SJSA1 (cell line): ENCODE data around the gene ATXN2. TPM values are rescaled to one million over a fixed set of nuclear protein-coding genes. Genes with fewer than 3 reads are reported as not detected.

Source experiments
- DNase-seq, 2 experiments: peaks; one replicate each; pipeline ENCODE4 v3.0.0-alpha.2; 2015 to 2020; ENCODE audit warnings: low spot score in 2 of 2, low read depth in 1 of 2
- H3K27ac ChIP-seq: fragments of 250-450 bp; sonication (Bioruptor Pico); 2 replicates; pipeline ENCODE4 v1.5.1; 2020; ENCODE audit warnings: mild to moderate bottlenecking, moderate library complexity
- H3K27me3 ChIP-seq: fragments of 250-450 bp; sonication (Bioruptor Pico); replicated peaks from 2 replicates; pipeline ENCODE4 v1.5.1; 2020; ENCODE audit warnings: mild to moderate bottlenecking, moderate library complexity
- H3K36me3 ChIP-seq: fragments of 250-450 bp; sonication (Bioruptor Pico); 2 replicates; pipeline ENCODE4 v1.5.1; 2020; ENCODE audit warnings: mild to moderate bottlenecking
- H3K4me1 ChIP-seq: fragments of 250-450 bp; sonication (Bioruptor Pico); replicated peaks from 2 replicates; pipeline ENCODE4 v1.6.1; 2021; ENCODE audit warnings: mild to moderate bottlenecking
- H3K4me3 ChIP-seq: fragments of 250-450 bp; sonication (Bioruptor Pico); 2 replicates; pipeline ENCODE4 v1.5.1; 2020; ENCODE audit warnings: mild to moderate bottlenecking
- H3K9me3 ChIP-seq: fragments of 250-450 bp; sonication (Bioruptor Pico); replicated peaks from 2 replicates; pipeline ENCODE4 v1.5.1; 2020; ENCODE audit warnings: mild to moderate bottlenecking
- total RNA-seq: library from RNA; depleted of rRNA; stranded (reverse); fragments of >200 nt; shearing (Covaris generic); gene quantifications from 2 replicates; pipeline ENCODE4 v1.2.3, GENCODE V29; 2014; rRNA removed

The ATXN2 gene, protein sequence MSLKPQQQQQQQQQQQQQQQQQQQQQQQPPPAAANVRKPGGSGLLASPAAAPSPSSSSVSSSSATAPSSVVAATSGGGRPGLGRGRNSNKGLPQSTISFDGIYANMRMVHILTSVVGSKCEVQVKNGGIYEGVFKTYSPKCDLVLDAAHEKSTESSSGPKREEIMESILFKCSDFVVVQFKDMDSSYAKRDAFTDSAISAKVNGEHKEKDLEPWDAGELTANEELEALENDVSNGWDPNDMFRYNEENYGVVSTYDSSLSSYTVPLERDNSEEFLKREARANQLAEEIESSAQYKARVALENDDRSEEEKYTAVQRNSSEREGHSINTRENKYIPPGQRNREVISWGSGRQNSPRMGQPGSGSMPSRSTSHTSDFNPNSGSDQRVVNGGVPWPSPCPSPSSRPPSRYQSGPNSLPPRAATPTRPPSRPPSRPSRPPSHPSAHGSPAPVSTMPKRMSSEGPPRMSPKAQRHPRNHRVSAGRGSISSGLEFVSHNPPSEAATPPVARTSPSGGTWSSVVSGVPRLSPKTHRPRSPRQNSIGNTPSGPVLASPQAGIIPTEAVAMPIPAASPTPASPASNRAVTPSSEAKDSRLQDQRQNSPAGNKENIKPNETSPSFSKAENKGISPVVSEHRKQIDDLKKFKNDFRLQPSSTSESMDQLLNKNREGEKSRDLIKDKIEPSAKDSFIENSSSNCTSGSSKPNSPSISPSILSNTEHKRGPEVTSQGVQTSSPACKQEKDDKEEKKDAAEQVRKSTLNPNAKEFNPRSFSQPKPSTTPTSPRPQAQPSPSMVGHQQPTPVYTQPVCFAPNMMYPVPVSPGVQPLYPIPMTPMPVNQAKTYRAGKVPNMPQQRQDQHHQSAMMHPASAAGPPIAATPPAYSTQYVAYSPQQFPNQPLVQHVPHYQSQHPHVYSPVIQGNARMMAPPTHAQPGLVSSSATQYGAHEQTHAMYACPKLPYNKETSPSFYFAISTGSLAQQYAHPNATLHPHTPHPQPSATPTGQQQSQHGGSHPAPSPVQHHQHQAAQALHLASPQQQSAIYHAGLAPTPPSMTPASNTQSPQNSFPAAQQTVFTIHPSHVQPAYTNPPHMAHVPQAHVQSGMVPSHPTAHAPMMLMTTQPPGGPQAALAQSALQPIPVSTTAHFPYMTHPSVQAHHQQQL
- total RNA-seq: 13.6 and 19.0 TPM in 2 replicates

DNA sequence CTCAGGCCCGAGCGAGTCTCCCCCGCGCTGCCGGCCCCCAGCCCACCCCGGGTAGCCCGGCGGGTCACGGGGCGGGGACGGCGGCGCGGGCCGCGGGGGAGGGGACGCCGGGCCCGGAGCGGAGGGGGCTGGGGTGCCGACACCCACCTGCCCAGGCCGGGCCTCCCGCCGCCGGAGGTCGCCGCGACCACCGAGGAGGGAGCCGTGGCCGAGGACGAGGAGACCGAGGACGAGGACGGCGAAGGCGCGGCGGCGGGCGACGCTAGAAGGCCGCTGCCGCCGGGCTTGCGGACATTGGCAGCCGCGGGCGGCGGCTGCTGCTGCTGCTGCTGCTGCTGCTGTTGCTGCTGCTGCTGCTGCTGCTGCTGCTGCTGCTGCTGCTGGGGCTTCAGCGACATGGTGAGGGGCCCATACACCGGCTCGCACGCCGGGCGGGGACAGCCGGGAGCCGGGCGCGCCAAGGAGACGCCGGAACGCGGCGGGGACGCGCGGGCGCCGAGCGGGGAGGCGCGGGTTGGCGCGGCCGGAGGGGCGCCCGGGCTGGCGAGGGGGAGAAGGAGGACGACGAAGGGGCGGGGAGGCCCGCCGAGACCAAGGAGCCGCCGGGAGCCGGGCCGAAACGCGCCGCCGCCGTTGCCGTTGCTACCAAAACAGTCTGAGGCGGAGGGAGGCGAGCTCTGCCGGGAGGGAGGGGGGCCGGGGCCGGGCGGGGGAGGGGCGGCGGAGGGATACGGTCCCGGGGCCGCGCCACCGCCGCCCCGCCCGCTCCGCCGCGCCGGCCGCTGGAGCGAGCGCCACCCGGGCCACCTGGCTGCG is at the start of gene ATXN2:
Gene ATXN2 (minus strand): TSS at position 679 of the 816 bp plus-strand sequence. CDS start 281 bp downstream, at position 398.
- peak within 1 kb of the TSS; percentile 98 for H3K4me3 ChIP-seq

DNA sequence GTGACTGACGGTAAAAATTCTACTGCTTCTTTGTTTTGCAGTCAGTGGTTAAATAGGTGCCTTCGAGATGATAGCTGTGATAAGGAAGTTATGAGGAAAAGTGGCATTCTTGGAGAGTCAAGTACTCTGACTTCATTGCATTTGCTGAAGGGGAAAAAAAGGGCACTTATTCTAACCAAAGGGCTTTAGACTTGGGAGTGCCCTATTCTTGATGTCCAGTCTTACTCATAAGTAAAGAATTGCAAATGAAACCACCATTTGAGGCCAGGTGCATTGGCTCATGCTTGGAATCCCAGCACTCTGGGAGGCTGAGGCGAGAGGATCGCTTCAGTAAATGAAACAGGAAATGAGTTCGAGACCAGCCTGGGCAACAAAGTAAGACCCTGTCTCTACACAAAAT is 46.3 kb upstream of the ATXN2 start:
- Histone ChIP-seq H3K27ac (no peak overlapping the region), H3K36me3 (peaks cover 62% of the 10 kb centered on the region), H3K9me3 (no peaks in the 10 kb centered on the region), H3K4me3 (no peak overlapping the region), H3K4me1 (peaks cover 23% of the 10 kb centered on the region), H3K27me3 (no peaks in the 10 kb centered on the region)
- DNase-seq: peak in 1 of 2 experiments; percentile 15

More for the DNA sequence above, at the start of gene ATXN2:
- DNase-seq: peak; percentile 35 to 68
- Histone ChIP-seq H3K36me3 (peaks cover 9% of the 10 kb centered on the region), H3K27me3 (no peaks in the 10 kb centered on the region), H3K4me1 (peaks cover 32% of the 10 kb centered on the region), H3K27ac (peak within 1 kb of the TSS; percentile 96), H3K9me3 (no peaks in the 10 kb centered on the region)

DNA sequence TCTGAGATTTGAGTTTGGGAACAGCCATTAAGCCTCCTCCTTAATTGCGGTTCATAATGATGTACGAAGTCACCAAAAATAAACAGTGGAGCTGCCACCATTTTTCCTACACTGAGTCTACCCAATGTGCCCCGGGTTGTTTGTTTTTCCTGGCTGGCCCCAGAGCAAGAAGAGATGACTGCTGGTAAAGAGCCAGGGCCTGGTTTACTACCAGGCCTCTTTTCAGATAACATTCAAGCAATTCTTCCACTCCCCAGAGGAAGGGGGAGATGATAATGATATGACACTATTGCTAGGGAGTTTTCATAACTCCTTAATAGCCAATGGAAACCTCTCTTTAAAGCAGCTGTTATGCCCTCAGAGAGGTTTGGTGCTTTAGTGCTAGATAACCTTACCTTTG is 44.3 kb upstream of the ATXN2 start:
- H3K27ac ChIP-seq: no peak overlapping the region
- peaks cover 23% of the 10 kb centered on the region for H3K4me1 ChIP-seq
- peaks cover 48% of the 10 kb centered on the region for H3K36me3 ChIP-seq
- peak; percentile 49 to 54 for DNase-seq
- H3K27me3 ChIP-seq: no peaks in the 10 kb centered on the region
- no peak overlapping the region for H3K4me3 ChIP-seq
- H3K9me3 ChIP-seq: no peaks in the 10 kb centered on the region

DNA sequence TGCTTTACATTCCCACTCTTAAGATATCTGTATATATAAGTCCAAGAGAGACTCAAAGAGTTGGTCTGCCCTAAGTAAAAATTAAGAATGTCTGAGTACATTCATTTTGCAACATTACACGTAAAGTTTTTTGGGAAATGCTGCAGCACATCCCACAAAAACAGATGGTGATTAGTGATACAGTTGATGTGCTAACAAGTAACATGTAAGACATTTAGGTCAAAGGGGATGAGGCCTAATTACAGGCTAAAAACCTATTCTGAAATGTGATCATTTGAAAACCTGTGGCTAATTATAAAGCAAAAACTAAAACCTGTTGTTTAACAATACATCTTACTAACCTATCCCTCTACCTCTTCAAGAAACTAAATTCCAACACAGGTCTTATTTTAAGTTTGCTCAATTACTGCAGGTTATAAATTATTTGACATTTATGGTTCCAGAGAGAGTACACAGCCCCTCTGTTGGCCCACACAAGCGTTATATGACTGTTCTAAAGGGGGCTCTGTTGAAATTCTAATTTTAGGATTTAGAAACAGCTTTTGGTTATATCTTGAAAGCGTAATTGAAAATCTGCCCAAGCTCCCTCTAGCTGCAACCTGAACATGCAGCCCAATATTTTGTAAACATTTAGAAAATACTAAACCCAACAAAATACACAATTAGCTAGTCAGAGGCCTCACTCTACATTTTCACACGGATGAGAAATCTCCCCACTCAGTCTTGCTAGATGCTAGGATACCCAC is 43.7 kb upstream of the ATXN2 start:
- H3K27ac ChIP-seq: no peak overlapping the region
- no peak for DNase-seq
- no peaks in the 10 kb centered on the region for H3K27me3 ChIP-seq
- H3K4me1 ChIP-seq: peaks cover 23% of the 10 kb centered on the region
- H3K36me3 ChIP-seq: peaks cover 48% of the 10 kb centered on the region
- no peaks in the 10 kb centered on the region for H3K9me3 ChIP-seq
- H3K4me3 ChIP-seq: no peak overlapping the region

DNA sequence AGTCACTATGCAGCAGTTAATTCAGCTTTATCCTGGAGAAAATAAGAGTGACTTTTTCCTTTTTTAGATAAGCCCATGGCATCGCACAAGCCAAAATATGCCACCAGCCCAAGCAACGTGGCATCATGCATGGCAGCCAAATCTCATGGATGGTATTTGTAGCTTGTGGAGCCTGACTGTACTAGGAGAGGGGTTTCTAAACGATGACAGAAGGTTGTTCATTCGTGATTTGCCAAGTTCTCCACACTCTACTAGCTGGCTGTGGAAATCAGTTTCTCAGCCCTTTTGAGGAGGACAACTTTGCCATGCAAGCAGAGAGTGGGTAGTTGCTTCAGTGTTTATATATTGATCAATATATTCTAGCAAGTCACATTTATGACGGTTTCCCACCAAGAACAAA is 41.4 kb upstream of the ATXN2 start:
- no peak overlapping the region for H3K4me3 ChIP-seq
- H3K36me3 ChIP-seq: peaks cover 28% of the 10 kb centered on the region
- H3K27ac ChIP-seq: no peak overlapping the region
- no peaks in the 10 kb centered on the region for H3K9me3 ChIP-seq
- no peaks in the 10 kb centered on the region for H3K27me3 ChIP-seq
- no peak for DNase-seq
- peaks cover 24% of the 10 kb centered on the region for H3K4me1 ChIP-seq

DNA sequence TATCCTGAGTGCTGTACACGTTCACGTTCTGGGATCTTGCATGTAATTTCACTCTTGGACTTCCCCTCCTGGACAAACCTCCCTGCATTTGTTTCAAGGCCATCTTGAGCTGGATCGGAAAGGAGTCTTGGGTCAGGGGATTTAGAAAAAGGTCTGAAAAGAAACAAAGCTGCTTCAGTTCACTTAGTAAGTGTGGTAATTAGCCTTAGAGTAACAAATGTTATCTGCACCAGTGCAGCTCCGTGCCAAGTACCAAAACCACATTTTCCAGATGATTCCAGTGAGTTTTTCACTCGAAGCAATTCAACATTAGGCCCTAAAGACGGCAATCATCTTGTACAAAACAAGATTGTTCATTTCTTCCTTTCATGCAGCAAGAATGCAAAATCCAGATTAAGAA is 39.4 kb upstream of the ATXN2 start:
- DNase-seq: no peak
- Histone ChIP-seq H3K27ac (no peak overlapping the region), H3K4me3 (no peak overlapping the region), H3K27me3 (no peaks in the 10 kb centered on the region), H3K36me3 (peaks cover 8% of the 10 kb centered on the region), H3K9me3 (no peaks in the 10 kb centered on the region), H3K4me1 (peaks cover 12% of the 10 kb centered on the region)

DNA sequence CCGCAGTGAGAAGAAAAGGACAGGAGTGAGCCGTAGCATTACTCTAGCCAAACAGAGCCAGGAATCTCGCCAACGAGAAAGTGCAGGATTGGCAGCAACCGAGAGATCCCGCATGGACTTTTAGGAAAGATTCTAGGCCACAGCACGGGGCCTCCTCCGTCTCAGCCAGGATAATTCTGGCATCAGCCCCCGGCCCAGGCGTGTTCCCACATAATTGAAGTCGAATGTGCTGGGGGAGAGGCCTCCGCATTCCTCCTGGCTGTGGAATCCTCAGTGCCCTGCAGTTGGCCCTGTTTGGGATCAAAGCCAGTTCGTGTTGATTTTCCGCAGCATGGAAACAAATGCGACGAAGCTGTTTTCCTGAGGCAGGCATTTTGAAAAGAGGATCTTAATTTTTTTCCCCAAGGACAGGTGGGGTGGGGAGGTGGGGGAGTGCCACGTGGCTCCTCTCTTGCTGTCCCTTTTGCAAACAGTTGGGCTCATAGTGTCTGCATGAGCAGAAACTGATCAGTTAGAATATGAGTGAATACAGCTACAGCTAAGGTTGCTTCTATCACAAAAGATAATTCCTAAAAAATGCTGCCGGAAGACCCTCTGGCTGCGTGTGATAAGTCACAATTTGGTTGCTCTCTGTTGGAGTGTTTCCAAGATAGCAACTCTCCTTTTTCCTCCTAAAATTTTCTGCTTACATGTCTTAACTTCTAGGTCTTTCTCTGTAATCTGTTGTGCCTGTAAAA is 37.3 kb upstream of the ATXN2 start:
- Histone ChIP-seq H3K9me3 (no peaks in the 10 kb centered on the region), H3K36me3 (no peaks in the 10 kb centered on the region), H3K27me3 (no peaks in the 10 kb centered on the region), H3K4me3 (no peak overlapping the region), H3K27ac (no peak overlapping the region), H3K4me1 (peaks cover 6% of the 10 kb centered on the region)
- DNase-seq: peak in 1 of 2 experiments; percentile 23

DNA sequence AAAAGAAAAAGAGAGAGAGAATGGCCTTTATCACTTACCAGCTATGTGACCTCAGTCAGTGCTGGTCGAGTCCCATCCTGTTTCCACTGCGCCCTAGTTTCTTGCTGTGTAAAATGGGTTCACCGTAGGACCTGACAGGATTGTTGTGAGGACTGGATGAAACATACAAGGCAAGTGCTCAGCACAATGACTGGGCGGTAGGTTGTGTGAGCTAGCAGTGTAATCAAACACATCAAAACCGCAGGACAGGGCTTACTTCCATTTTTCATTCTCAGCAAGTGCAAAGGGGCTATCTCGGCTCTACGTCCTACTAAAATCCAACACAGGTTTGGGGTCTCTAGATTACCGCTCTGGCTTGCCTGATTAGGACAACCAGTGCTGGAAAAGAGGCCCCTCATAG is 36.4 kb upstream of the ATXN2 start:
- no peak overlapping the region for H3K27ac ChIP-seq
- no peak for DNase-seq
- H3K4me1 ChIP-seq: peaks cover 6% of the 10 kb centered on the region

DNA sequence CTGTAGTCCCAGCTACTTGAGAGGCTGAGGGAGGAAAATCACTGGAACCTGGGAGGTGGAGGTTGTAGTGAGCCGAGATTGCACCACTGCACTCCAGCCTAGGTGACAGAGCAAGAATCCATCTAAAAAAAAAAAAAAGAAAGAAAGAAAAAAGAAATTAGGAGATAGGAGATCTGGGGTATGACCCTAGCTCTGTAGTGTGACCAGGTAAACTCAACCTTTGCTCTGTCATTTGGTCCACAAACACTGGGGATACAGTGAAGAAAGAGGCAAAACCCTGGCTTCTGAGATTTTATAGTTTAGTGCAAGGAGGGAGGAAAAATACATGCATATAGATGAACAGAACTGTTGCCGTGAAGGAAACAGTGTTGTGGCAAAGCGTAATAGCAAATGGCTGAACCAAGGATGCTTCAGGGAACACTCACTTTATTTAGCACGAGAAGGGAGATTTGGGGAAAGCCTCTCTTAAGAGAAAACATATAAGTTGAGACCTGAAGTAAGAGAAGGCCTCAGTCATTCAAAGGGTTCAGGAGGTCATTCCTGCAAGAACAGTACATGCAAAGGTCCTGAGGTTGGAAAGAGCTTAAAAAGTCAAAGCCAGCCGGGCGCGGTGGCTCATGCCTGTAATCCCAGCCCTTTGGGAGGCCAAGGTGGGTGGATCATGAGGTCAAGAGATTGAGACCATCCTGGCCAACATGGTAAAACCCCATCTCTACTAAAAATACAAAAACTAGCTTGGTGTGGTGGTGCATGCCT is 29.6 kb upstream of the ATXN2 start:
- Histone ChIP-seq H3K9me3 (no peaks in the 10 kb centered on the region), H3K4me3 (no peak overlapping the region), H3K4me1 (no peaks in the 10 kb centered on the region), H3K27me3 (no peaks in the 10 kb centered on the region), H3K27ac (no peak overlapping the region), H3K36me3 (no peaks in the 10 kb centered on the region)
- no peak for DNase-seq

More for the DNA sequence above, 36.4 kb upstream of the ATXN2 start:
- Histone ChIP-seq H3K4me3 (no peak overlapping the region), H3K36me3 (no peaks in the 10 kb centered on the region), H3K27me3 (no peaks in the 10 kb centered on the region), H3K9me3 (no peaks in the 10 kb centered on the region)

DNA sequence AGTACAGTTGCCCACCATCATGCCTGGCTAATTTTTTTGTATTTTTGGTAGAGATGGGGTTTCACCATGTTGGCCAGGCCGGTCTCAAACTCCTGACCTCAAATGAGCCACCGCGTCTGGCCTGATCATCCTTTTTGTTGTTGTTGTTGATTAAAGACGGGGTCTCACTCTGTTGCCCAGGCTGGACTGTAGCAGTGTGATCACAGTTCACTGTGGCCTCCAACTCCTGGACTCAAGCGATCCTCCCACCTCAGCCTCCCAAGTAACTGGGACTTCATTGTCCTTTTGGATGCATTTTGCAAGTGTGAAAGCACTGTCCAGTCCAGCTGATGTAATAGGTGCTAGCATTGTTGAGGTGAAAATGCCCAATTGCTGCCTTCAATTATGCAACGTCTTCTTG is 27.1 kb upstream of the ATXN2 start:
- Histone ChIP-seq H3K27me3 (no peaks in the 10 kb centered on the region), H3K9me3 (no peaks in the 10 kb centered on the region), H3K36me3 (no peaks in the 10 kb centered on the region), H3K4me1 (no peaks in the 10 kb centered on the region), H3K4me3 (no peak overlapping the region), H3K27ac (no peak overlapping the region)
- DNase-seq: no peak

DNA sequence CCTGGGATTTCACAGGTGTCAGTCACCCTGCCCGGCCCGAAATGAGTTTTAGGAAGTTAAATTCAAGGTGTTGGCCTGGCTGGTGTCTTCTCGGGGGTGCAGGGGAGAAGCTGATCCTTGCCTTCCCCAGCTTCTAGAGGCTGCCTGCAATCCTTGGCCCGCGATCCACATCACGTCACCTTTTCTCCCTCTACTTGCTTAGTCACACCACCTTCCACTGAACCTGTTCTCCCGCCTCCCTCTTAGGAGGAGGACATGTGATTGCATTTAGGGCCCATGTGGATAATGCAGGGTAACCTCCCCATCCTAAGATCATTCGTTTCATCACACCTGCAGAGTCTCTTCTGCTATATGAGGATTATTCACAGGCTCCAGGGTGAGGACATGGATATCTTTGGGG is 25.4 kb upstream of the ATXN2 start:
- Histone ChIP-seq H3K4me1 (no peaks in the 10 kb centered on the region), H3K4me3 (no peak overlapping the region), H3K9me3 (no peaks in the 10 kb centered on the region), H3K27ac (no peak overlapping the region), H3K27me3 (no peaks in the 10 kb centered on the region), H3K36me3 (no peaks in the 10 kb centered on the region)
- DNase-seq: no peak
